ENCODE data around the gene HDAC7. TPM values are rescaled to one million over a fixed set of nuclear protein-coding genes. Genes with fewer than 3 reads are reported as not detected.

Gene HDAC7
- total RNA-seq, 2 donors from 2014 or later: 146 to 154 TPM

GRCh38 chr12:47758584-47758833, 61.2 kb downstream of the HDAC7 start:
- H3K36me3 Mint-ChIP-seq (ENCODE audit: low read depth): peaks cover 4% of the 10 kb centered on the region
- H3K9me3 Mint-ChIP-seq: no peaks in the 10 kb centered on the region
- Histone ChIP-seq H3K4me3 (ENCODE audit: low read length) (peak overlapping the region; percentile 77), H3K27me3 (ENCODE audit: control insufficient read depth, insufficient read depth, low read length, poor library complexity, severe bottlenecking) (no peaks in the 10 kb centered on the region), H3K27ac (ENCODE audit: low read depth, low read length) (no peak overlapping the region), H3K9me3 (ENCODE audit: control insufficient read depth, low read length) (no peaks in the 10 kb centered on the region), H3K9ac (ENCODE audit: extremely low read depth, low read length, poor library complexity, severe bottlenecking) (peak overlapping the region; percentile 71), H3K36me3 (ENCODE audit: control insufficient read depth, insufficient read depth, low read length) (no peaks in the 10 kb centered on the region), H3K4me1 (ENCODE audit: control insufficient read depth, insufficient read depth, low read length) (peaks cover 6% of the 10 kb centered on the region)
- DNase-seq: peak; percentile 85
- peak overlapping the region; percentile 87 for H3K27ac Mint-ChIP-seq
- peaks cover 40% of the 10 kb centered on the region for H3K4me1 Mint-ChIP-seq
- H3K27me3 Mint-ChIP-seq (ENCODE audit: insufficient read depth): no peaks in the 10 kb centered on the region
- WGBS, 2 experiments (ENCODE audit: insufficient coverage in 1 of 2, insufficient read length in 1 of 2): 11% methylated on average over 10 of the region's 10 CpGs; no CpG with 5 or more reads in 1 of the 2 experiments
- TF ChIP-seq CTCF (conservative IDR thresholded peaks at IDR 0.05): no peak
- peak overlapping the region; percentile 67 for H3K4me3 Mint-ChIP-seq

DNA sequence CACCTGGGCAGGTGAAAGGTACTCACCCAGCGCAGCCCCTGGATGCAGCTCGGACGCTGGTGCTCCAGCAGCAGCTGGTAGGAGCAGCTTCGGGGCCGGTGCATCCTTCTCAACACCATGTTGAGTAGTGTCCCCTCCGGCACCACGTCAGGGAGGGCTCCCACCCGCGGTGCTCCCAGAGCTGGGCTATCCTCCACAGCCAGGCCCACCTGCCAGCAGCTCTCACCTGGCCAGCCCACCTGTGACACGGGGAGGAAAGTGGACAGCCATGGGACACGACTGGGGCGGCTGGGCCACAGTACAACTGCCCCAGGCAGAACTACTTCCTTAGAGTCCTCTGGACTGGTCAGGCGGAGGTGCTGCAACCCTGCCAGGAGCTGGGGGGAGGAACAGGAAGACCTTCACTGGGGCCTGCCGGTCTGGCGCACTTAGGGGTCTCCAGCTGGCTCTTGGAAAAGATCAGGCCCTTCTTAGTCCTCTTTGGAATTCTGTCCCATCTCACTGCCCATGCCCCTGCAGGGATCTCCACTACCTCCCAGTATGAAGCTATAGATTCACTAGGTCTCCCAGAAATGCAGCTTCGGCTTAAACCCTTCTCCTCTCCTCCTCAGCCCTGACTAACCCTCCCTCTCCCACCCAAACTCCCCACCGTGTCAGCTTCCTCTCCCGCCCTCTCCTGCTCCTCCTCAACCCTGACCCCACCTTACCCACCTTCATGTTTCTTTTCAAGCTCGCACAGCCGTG, 61.7 kb downstream of the HDAC7 start:
- peak overlapping the region; percentile 71 for H3K9ac ChIP-seq (ENCODE audit: extremely low read depth, low read length, poor library complexity, severe bottlenecking)
- 57 to 60% methylated on average over 11 to 20 of the region's 20 CpGs for WGBS, 2 experiments (ENCODE audit: insufficient coverage in 1 of 2, insufficient read length in 1 of 2)
- H3K27me3 ChIP-seq (ENCODE audit: control insufficient read depth, insufficient read depth, low read length, poor library complexity, severe bottlenecking): no peaks in the 10 kb centered on the region
- no peak overlapping the region for H3K27ac ChIP-seq (ENCODE audit: low read depth, low read length)
- DNase-seq: peak; percentile 90
- Mint-ChIP-seq H3K9me3 (no peaks in the 10 kb centered on the region), H3K27ac (peak overlapping the region; percentile 87), H3K4me1 (peaks cover 44% of the 10 kb centered on the region), H3K4me3 (peak overlapping the region; percentile 67), H3K36me3 (ENCODE audit: low read depth) (peaks cover 4% of the 10 kb centered on the region), H3K27me3 (ENCODE audit: insufficient read depth) (no peaks in the 10 kb centered on the region)
- no peak for TF ChIP-seq CTCF (conservative IDR thresholded peaks at IDR 0.05)
- H3K4me3 ChIP-seq (ENCODE audit: low read length): peak overlapping the region; percentile 77
- H3K4me1 ChIP-seq (ENCODE audit: control insufficient read depth, insufficient read depth, low read length): peaks cover 6% of the 10 kb centered on the region
- H3K9me3 ChIP-seq (ENCODE audit: control insufficient read depth, low read length): no peaks in the 10 kb centered on the region
- no peaks in the 10 kb centered on the region for H3K36me3 ChIP-seq (ENCODE audit: control insufficient read depth, insufficient read depth, low read length)

- WGBS, 2 experiments (ENCODE audit: insufficient coverage in 1 of 2, insufficient read length in 1 of 2): 80 to 81% methylated on average over 1 to 7 of the region's 7 CpGs
- Mint-ChIP-seq H3K4me3 (peak overlapping the region; percentile 67), H3K4me1 (peaks cover 50% of the 10 kb centered on the region), H3K36me3 (ENCODE audit: low read depth) (peaks cover 4% of the 10 kb centered on the region), H3K27ac (peak overlapping the region; percentile 48), H3K9me3 (no peaks in the 10 kb centered on the region), H3K27me3 (ENCODE audit: insufficient read depth) (no peaks in the 10 kb centered on the region)
- Histone ChIP-seq H3K9me3 (ENCODE audit: control insufficient read depth, low read length) (no peaks in the 10 kb centered on the region), H3K4me3 (ENCODE audit: low read length) (peak overlapping the region; percentile 77), H3K27ac (ENCODE audit: low read depth, low read length) (no peak overlapping the region), H3K27me3 (ENCODE audit: control insufficient read depth, insufficient read depth, low read length, poor library complexity, severe bottlenecking) (no peaks in the 10 kb centered on the region), H3K4me1 (ENCODE audit: control insufficient read depth, insufficient read depth, low read length) (peaks cover 8% of the 10 kb centered on the region), H3K36me3 (ENCODE audit: control insufficient read depth, insufficient read depth, low read length) (no peaks in the 10 kb centered on the region), H3K9ac (ENCODE audit: extremely low read depth, low read length, poor library complexity, severe bottlenecking) (no peak overlapping the region)
- TF ChIP-seq CTCF (conservative IDR thresholded peaks at IDR 0.05): no peak
- no peak for DNase-seq
Measured at GRCh38 chr12:47757364-47757839, 62.3 kb downstream of the HDAC7 start.

Measured in endodermal cell (in vitro differentiated cells).